Fibroblast of lung (primary cell): ENCODE results near the gene TBX6. TPM values are rescaled to one million over a fixed set of nuclear protein-coding genes. Genes with fewer than 3 reads are reported as not detected.

Source experiments
- DNase-seq, 2 donors: peaks; one replicate each; pipeline versions ENCODE4 v3.0.0 to v3.0.0-alpha.2; 2010; ENCODE audit warnings: low read depth in 2 of 2
- H2AFZ ChIP-seq: 2 replicates; pipeline ENCODE4 v1.5.1; 2012; ENCODE audit warnings: low read length, control low read depth, inconsistent platforms
- H3K27ac ChIP-seq: 2 replicates; pipeline ENCODE4 v1.5.1; 2011; ENCODE audit warnings: low read length, control low read depth; ENCODE audit not compliant: insufficient read depth
- H3K27me3 ChIP-seq: 2 replicates; pipeline ENCODE4 v1.5.1; 2011; ENCODE audit warnings: mild to moderate bottlenecking, low read length; ENCODE audit not compliant: control insufficient read depth, insufficient read depth
- H3K36me3 ChIP-seq: 2 replicates; pipeline ENCODE4 v1.5.1; 2011; ENCODE audit warnings: low read length; ENCODE audit not compliant: control insufficient read depth, insufficient read depth
- H3K4me1 ChIP-seq: 2 replicates; pipeline ENCODE4 v1.5.1; 2011; ENCODE audit warnings: low read length; ENCODE audit not compliant: control insufficient read depth, insufficient read depth; ENCODE audit errors: extremely low read depth
- H3K4me2 ChIP-seq: 2 replicates; pipeline ENCODE4 v1.5.1; 2011; ENCODE audit warnings: low read length, control low read depth; ENCODE audit not compliant: insufficient read depth; ENCODE audit errors: extremely low read depth
- H3K4me3 ChIP-seq, 4 experiments: fragments of 200-600 bp in 1 of 4; sonication (generic) in 1 of 4; replicated peaks in 1 of 4; 2 replicates each; pipeline ENCODE4 v1.5.1; 2011 to 2016; ENCODE audit warnings: low read length in 4 of 4, low read depth in 3 of 4, mild to moderate bottlenecking in 3 of 4, control low read depth in 2 of 4, inconsistent platforms in 1 of 4, mixed read lengths in 1 of 4; ENCODE audit not compliant: insufficient read depth in 1 of 4; ENCODE audit errors: control extremely low read depth in 1 of 4
- H3K79me2 ChIP-seq: 2 replicates; pipeline ENCODE4 v1.5.1; 2012; ENCODE audit warnings: mild to moderate bottlenecking, low read length, inconsistent platforms; ENCODE audit not compliant: control insufficient read depth, insufficient read depth
- H3K9ac ChIP-seq: 2 replicates; pipeline ENCODE4 v1.5.1; 2011; ENCODE audit warnings: mild to moderate bottlenecking, low read length, control low read depth; ENCODE audit not compliant: insufficient read depth
- H3K9me3 ChIP-seq: 2 replicates; pipeline ENCODE4 v1.5.1; 2012; ENCODE audit warnings: low read depth, low read length; ENCODE audit not compliant: control insufficient read depth, insufficient read depth
- H4K20me1 ChIP-seq: 2 replicates; pipeline ENCODE4 v1.5.1; 2011; ENCODE audit warnings: low read length; ENCODE audit not compliant: control insufficient read depth, insufficient read depth; ENCODE audit errors: extremely low read depth
- EZH2 ChIP-seq: IDR thresholded peaks from 2 replicates; pipeline ENCODE4 v1.5.1; 2012; ENCODE audit warnings: low read length, control low read depth, mild to moderate bottlenecking; ENCODE audit errors: missing control alignments
- polyA plus RNA-seq, 2 donors: library from polyadenylated mRNA; depleted of rRNA in 1 of 2; stranded (reverse) in 1 of 2; unstranded in 1 of 2; fragments of >200 nt; gene quantifications; 2 replicates each; pipeline ENCODE4 v1.2.1, GENCODE V29; 2011 to 2012; ENCODE audit warnings: missing spikeins in 1 of 2
- total RNA-seq: library from RNA; depleted of rRNA; stranded (reverse); fragments of >200 nt; gene quantifications from 2 replicates; pipeline ENCODE4 v1.2.1, GENCODE V29; 2014
- TF ChIP-seq, protein P1 (sequence below), 2 donors: IDR thresholded peaks in 1 of 2; conservative IDR thresholded peaks in 1 of 2; 1 replicate in 1 of 2; 2 replicates in 1 of 2; pipeline ENCODE4 v1.5.1; 2011 to 2012; ENCODE audit warnings: low read length in 2 of 2, control low read depth in 1 of 2, inconsistent platforms in 1 of 2, low read depth in 1 of 2, mild to moderate bottlenecking in 1 of 2

Gene TBX6
- total and polyA plus RNA-seq, 2 donors (not counting 1 experiment from before 2014, with no cell fraction given), result 0.33 TPM; not detected in 1

GRCh38 chr16:30066761-30067583 is 24.8 kb downstream of the TBX6 start:
- Histone ChIP-seq H3K4me2 (peak overlapping the region; percentile 90), H4K20me1 (no peaks in the 10 kb centered on the region), H3K4me1 (peaks cover 34% of the 10 kb centered on the region), H3K9me3 (no peaks in the 10 kb centered on the region), H3K4me3 (peak overlapping the region; percentile 80 to 97 (median 92)), H3K27ac (peak overlapping the region; percentile 99), H3K79me2 (peaks cover 50% of the 10 kb centered on the region), H2AFZ (no peak overlapping the region), H3K27me3 (no peaks in the 10 kb centered on the region), H3K36me3 (peaks cover 36% of the 10 kb centered on the region), H3K9ac (peak overlapping the region; percentile 98)
- no peak for DNase-seq
- TF ChIP-seq, protein P1, sequence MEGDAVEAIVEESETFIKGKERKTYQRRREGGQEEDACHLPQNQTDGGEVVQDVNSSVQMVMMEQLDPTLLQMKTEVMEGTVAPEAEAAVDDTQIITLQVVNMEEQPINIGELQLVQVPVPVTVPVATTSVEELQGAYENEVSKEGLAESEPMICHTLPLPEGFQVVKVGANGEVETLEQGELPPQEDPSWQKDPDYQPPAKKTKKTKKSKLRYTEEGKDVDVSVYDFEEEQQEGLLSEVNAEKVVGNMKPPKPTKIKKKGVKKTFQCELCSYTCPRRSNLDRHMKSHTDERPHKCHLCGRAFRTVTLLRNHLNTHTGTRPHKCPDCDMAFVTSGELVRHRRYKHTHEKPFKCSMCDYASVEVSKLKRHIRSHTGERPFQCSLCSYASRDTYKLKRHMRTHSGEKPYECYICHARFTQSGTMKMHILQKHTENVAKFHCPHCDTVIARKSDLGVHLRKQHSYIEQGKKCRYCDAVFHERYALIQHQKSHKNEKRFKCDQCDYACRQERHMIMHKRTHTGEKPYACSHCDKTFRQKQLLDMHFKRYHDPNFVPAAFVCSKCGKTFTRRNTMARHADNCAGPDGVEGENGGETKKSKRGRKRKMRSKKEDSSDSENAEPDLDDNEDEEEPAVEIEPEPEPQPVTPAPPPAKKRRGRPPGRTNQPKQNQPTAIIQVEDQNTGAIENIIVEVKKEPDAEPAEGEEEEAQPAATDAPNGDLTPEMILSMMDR (conservative IDR thresholded peaks at IDR 0.05 in 1 of 2, IDR thresholded peaks at IDR 0.05 in 1 of 2; ENCODE audit: low read depth in 1 of 2, low read length in 2 of 2), result no peak
- no peak for TF ChIP-seq EZH2

DNA sequence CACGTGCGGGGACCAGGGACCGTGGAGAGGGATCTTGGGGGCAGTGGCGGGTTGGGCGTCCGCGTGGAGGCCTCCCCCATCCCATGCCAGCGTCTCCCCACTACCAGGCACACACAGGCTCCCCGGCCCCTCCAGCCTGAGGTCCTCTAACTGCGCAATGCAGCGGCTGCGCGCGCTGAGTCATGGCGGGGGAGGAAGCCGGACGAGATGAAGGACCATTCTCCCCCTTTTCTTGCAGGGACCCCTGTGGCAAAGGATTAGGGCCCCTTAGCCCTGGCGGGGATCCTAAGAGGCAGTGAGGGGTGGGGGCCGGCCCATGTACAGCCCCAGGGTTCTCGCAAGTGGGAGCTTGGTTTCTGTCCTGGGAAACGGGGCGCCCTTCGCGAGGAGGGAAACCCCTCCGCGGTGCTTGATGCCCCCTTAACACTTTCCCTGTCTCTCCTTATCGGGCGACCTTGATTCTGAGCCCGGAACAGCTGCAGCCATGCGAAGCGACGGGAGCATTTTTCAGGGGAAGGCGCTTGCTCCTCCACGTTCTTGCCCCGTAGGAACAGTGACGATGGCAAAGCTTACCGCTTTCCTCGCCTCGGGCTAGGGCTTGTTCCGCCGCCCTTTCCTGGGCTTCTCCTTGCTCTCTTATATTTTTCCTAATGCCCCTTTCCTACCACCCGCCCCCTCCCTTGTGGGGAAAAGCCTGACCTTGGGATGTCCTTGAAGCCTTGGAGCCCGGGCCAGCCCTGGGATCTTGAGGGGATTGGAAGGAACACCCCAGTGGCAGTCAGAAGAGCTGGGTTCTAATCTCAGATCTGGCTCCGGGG is 25.6 kb downstream of the TBX6 start:
- peak overlapping the region; percentile 98 for H3K9ac ChIP-seq
- H3K27ac ChIP-seq, result peak overlapping the region; percentile 99
- peaks cover 32% of the 10 kb centered on the region for H3K36me3 ChIP-seq
- H3K4me1 ChIP-seq, result peaks cover 34% of the 10 kb centered on the region
- peak overlapping the region; percentile 80 to 97 (median 92) for H3K4me3 ChIP-seq
- peak; percentile 62 to 70 for DNase-seq
- TF ChIP-seq, protein P1 (conservative IDR thresholded peaks at IDR 0.05 in 1 of 2, IDR thresholded peaks at IDR 0.05 in 1 of 2; ENCODE audit: low read depth in 1 of 2, low read length in 2 of 2), result no peak
- no peak for TF ChIP-seq EZH2
- no peaks in the 10 kb centered on the region for H3K27me3 ChIP-seq
- no peaks in the 10 kb centered on the region for H3K9me3 ChIP-seq
- H2AFZ ChIP-seq, result no peak overlapping the region
- no peaks in the 10 kb centered on the region for H4K20me1 ChIP-seq
- H3K79me2 ChIP-seq, result peaks cover 48% of the 10 kb centered on the region
- H3K4me2 ChIP-seq, result peak overlapping the region; percentile 90
